Liver (tissue), 5 donors: Measurements from ENCODE around the gene REPS2. TPM values are rescaled to one million over a fixed set of nuclear protein-coding genes. Genes with fewer than 3 reads are reported as not detected.

Experiments
- polyA plus RNA-seq, 2 donors: library from polyadenylated mRNA; stranded (reverse) in 1 of 2; unstranded in 1 of 2; fragments of 200-250 nt in 1 of 2; fragments of >200 nt in 1 of 2; fragmentation: Nextera tagmentation in 1 of 2; extraction: Ambion mirVana in 1 of 2; gene quantifications; one replicate each; pipeline versions ENCODE4 v1.2.1 to v1.2.3, GENCODE V29; 2013 to 2015
- small RNA-seq: library from RNA; depleted of rRNA; stranded (forward); fragments of <200 nt; gene quantifications from one replicate; pipeline ENCODE3, GENCODE V24; 2014
- total RNA-seq, 2 donors: library from RNA; depleted of rRNA; stranded (reverse); fragments of >200 nt; gene quantifications; one replicate each; pipeline ENCODE4 v1.2.3, GENCODE V29; 2014
- donor health status: healthy.
- donor health status: healthy.
- donor health status: healthy.

Gene REPS2
- total and polyA plus RNA-seq, 4 donors = 3.5 to 10.7 (median 6.2) TPM

Small RNA genes lying within 50 kb of the gene (small RNA-seq; reads per million reads assigned to genes)
- not detected for gene RF00019
- not detected for gene RF00190

Other genes with a start within 250 kb of the REPS2 start
- gene CTPS2, start 234.0 kb upstream of the REPS2 start, total RNA-seq = 10 to 100 TPM; 10.5 to 11.2 TPM
- 1 to 10 TPM; 3.0 to 3.9 TPM for gene CTPS2, start 234.0 kb upstream of the REPS2 start, polyA plus RNA-seq
- gene SYAP1, start 227.0 kb upstream of the REPS2 start, total RNA-seq = 10 to 100 TPM; 17.6 to 24.9 TPM
- gene SYAP1, start 227.0 kb upstream of the REPS2 start, polyA plus RNA-seq = 10 to 100 TPM in 1 of 2 donors, 1 to 10 TPM in 1; 9.6 to 29.0 TPM
- 1 to 10 TPM; 6.0 to 7.4 TPM for gene TXLNG, start 160.2 kb upstream of the REPS2 start, total RNA-seq
- gene TXLNG, start 160.2 kb upstream of the REPS2 start, polyA plus RNA-seq = 1 to 10 TPM; 3.7 to 4.1 TPM
- gene RBBP7, start 76.3 kb upstream of the REPS2 start, total RNA-seq = 10 to 100 TPM; 32.5 to 77.9 TPM
- gene RBBP7, start 76.3 kb upstream of the REPS2 start, polyA plus RNA-seq = 10 to 100 TPM; 34.0 to 37.1 TPM